HG03378 (cell line): ENCODE data around the gene CMKLR1.

Experiments used
- ATAC-seq: cut with Tn5 transposase; IDR thresholded peaks from one replicate; pipeline ENCODE4 v1.9.1; 2021; ENCODE audit warnings: mild to moderate bottlenecking, moderate library complexity; ENCODE audit not compliant: unreplicated experiment

CMKLR1 gene

GRCh38 chr12:108338915-108339657 is at the start of gene CMKLR1:
Gene CMKLR1, minus strand, starts transcription at chr12:108339311. Its CDS starts 45,720 bp downstream, at chr12:108293591.
- ATAC-seq: no peak

- ATAC-seq: no peak
Measured at GRCh38 chr12:108387771-108388170, 48.7 kb upstream of the CMKLR1 start.

DNA sequence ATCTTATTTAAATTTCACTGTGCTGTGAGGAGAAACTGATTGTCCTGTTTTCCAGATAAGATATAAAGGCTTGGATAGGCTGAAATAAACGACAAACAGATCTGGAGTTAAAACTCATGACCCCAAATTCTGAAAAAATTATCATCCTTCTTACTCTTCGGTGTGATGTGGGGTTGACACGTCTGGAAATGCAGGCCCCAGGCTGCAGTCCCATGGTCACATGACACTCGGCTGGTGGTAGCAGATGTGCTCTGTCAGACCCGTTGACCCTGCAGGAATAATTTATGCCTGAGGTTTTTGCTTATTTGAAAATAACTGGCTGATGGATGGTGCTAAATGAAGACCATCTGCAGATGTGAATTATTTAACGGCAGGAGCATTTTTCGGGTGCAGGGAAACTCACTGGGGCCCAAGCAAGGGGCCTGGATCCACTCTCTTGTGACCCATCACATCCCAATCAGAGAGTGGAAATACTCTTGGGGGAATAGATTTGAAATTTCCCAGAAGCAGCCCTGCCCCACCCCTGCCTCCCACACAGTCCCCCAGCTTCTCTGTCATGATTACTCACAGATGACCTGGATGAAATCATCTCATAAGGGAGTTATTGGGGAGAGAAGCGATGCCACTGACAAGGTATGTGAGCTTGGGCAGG is 47.7 kb upstream of the CMKLR1 start:
- no peak for ATAC-seq

GRCh38 chr12:108382437-108382801 is 43.3 kb upstream of the CMKLR1 start:
- ATAC-seq: no peak

DNA sequence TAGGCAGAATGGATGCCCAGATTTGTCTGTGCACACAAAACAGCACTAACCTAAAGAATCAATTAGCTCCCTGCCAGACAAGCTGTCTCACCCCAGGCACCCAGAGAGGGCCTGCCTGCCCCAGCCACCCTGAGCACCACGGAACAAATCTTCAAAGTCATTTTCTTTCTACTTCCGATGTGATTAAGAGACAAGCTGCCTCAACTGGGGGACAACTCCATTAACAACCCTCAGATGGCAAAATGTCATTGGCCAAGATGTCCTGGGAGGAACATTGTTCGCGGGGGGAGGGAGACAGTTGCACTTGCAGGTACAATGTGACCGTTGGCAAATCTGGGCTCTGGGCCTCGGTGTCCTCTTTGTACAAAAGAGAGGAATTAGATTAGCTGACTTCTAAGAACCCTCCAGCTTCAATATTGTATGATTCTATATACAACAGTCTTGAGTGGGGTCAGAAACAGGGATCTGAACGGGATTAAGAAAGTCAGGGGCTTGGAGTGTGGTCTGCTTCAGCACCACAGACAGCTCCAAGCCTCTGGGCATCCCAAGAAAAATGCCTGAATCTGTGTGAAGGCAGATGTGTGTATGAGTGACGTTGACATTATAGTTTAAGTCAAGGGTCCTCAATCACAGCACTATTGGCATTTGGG is 42.8 kb upstream of the CMKLR1 start:
- no peak for ATAC-seq

DNA sequence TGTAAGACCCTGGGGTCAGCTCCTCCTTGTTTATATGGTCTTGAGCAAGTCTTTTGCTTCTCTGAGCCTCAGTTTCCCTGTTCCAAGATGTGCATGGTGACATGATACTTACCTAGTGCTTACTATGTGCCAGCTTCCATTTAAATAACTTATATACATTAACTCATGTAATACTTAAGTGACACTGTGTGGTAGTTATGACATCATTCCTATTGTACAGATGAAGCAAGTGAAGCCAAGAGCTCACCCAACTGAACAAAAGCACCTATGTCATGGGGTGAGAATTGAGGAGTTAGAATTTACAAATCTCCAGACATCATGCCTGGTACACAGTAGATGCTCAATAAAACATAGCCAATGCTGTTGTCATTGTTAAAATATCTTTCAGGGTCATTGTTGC is 41.3 kb upstream of the CMKLR1 start:
- ATAC-seq: no peak

DNA sequence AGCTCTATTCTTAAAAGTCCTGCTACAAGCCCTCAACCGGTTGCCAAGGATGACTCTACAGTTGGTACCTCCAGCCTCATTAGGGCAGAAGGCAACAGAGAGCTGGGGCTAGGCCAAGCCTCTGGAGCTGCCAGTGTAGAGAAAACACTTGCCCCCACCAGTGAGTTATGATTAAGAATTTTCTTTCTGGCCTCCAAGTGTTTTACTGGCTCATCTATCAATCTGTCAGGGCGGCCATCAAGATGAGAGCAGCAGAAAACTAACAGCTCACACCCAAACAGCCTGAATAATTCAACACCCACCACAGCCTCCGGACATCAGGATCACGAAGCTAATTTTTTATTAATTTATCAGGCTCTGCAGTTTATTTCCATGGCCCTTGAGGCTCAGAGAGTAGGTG is 40.7 kb upstream of the CMKLR1 start:
- no peak for ATAC-seq

DNA sequence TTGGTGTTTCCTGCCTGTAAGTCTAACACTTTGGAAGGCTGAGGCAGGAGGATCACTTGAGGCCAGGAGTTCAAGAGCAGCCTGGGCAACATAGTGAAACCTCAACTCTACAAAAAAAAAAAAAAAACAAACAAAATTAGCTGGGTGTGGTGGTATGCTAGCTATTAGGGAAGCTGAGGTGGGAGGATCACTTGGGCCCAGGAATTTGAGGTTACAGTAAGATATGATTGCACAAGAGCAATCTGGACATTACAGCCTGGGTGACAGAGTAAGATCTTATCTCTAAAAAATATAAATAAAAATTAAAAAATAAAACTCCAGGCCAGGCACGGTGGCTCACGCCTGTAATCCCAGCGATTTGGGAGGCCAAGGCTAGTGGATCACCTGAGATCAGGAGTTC is 39.8 kb upstream of the CMKLR1 start:
- no peak for ATAC-seq

DNA sequence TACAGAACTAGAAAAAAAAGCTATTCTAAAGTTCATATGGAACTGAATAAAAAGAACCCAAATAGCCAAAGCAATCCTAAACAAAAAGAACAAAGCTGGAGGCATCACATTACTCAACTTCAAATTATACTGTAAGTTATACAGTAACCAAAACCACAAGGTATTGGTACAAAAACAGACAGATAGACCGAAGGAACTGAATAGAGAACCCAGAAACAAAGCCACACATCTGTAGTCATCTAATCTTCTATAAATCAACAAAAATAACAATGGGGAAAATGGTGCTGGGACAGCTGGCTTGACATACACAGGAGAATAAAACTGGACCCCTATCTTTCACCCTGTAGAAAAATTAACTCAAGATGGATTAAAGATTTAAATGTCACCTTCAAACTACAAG is 38.1 kb upstream of the CMKLR1 start:
- no peak for ATAC-seq

GRCh38 chr12:108375986-108376663 is 37.0 kb upstream of the CMKLR1 start:
- ATAC-seq: no peak

GRCh38 chr12:108374596-108375320 is 35.6 kb upstream of the CMKLR1 start:
- ATAC-seq: no peak

DNA sequence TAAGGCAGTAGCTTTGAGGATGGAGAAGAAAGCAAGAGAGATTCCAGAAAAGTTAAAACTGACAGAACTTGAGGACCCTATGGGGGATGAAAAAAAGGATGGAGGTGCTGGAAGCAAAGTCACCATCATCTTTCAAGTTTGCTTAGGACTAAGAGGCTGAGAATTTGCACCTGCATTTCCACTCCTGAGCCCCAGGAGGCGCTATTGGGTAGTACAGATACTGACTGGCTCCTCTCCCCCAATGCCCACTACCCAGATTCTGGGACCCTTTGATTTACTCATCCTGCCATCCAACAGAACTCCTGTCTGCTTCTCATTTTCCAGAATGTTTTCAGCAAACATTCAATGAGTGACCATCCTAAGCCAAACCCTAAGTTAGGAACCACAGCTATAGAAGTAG is 34.0 kb upstream of the CMKLR1 start:
- no peak for ATAC-seq

DNA sequence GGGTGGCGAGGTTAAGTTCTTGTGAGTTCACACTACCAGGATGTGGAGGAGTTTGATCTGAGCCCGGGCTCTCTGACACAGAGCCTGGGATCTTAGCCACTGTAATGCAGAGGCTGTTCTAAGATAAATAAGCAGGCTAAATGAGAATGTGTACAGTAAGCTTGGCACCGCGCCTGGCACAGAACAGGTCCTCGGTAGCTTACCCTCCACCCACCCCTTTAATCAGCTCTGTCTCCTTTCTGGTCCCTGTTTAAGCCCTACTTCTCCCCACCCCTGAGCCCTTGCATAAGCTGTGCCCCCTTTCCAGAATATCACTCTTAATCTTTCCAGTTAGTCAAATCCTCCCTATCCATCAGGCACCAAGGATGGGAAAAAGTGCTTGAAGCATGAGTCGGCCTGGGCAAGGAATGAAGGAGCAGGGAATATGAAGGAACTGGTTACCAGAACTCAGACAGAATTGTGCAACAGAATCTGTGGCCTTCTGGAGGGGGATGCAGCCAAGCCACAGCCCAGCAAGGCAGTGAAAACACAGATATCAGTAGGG is 32.8 kb upstream of the CMKLR1 start:
- no peak for ATAC-seq

DNA sequence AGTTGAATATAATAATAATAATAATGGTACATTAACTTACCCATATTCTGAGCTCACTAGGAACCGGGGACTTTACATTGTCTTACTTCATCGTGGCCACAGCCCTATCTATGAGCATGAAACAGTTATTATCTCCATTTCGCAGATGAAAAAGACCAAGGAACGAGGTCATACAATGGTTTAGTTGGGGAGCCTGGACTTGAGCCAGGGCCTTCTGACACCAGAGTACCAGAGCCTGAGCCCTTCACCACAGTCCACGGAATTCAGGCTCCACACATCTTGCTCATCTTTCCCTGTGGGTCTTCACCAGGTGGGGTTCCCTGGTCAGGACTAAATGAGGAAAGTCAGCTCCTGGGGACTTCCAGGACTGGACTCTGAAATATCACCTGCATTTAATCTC is 31.3 kb upstream of the CMKLR1 start:
- no peak for ATAC-seq

- no peak for ATAC-seq
Measured at GRCh38 chr12:108369736-108370396, 30.8 kb upstream of the CMKLR1 start.

GRCh38 chr12:108368089-108368488 is 29.0 kb upstream of the CMKLR1 start:
- ATAC-seq: no peak

- ATAC-seq: no peak
Measured at GRCh38 chr12:108367436-108367835, 28.3 kb upstream of the CMKLR1 start.

DNA sequence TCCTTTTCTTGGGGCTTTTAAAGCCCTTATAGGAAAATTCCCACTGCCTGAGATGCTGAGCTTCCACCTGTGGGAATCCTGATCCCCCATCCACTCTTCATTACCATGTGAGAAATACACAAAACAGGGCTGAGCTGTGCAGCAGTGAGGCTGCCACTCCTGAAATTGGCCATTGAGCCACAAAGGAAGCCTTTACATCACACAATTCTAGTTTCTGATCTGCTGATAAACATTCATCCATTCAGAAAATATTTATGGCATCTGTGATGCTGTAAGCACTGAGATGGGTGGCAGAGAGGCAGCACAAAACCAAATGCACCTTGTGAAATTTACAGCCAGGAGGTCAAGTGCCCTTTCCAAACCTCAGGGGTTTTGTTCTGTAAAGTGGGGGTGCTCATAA is 26.2 kb upstream of the CMKLR1 start:
- no peak for ATAC-seq

DNA sequence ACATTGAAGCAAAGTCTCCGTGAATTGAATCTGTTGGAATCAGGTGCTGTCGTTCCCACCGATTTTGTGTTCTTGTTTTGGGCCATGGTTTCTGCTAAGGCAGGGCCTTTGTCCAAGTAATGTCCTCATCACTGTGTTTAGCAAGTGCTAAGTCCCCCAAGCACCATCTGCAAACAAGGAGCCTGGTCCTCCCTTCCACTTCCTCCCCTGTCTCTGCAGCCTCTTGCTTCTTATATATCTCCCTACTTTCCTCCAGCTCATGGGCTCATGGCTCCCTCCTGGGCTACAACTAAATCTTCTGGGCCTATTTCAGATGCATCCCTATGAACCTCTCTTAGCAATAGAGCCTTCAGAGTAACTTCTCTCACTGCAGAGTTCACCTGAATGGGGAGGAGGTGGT is 25.8 kb upstream of the CMKLR1 start:
- no peak for ATAC-seq

DNA sequence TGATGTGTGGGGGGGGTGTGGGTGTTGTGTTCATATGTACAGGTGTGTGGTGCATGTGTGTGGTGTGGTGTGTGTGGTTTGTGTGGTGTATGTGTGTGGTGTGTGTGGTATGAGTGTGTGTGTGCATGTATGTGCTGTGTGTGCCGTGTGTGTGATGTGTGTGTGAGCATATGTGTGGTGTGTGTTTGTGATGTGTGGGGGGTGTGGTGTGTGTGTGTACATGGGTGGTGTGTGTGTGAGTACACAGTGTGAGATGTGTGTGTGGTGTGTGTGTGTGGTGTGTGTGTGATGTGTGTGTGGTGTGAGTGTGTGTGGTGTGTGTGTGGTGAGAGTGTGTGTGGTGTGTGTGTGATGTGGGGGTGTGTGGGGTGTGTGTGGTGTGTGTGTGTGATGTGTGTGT is 24.5 kb upstream of the CMKLR1 start:
- ATAC-seq: no peak
